Stimulated activated CD8-positive, alpha-beta memory T cell treated with anti-CD3 and anti-CD28 coated beads, Interleukin-2, amount 100 ng/mL, for 48 hours (primary cell): ENCODE data around the gene TGIF2LX.
"Not testable (repeated sequence)": the region's sequence is repeated elsewhere in the genome, so short reads cannot be mapped to it uniquely, and the experiment has no call there.

Experiments used
- DNase-seq, 2 donors: peaks; one replicate each; pipeline ENCODE4 v3.0.0-alpha.2; 2020; ENCODE audit warnings: low read depth in 2 of 2

The TGIF2LX gene

DNA sequence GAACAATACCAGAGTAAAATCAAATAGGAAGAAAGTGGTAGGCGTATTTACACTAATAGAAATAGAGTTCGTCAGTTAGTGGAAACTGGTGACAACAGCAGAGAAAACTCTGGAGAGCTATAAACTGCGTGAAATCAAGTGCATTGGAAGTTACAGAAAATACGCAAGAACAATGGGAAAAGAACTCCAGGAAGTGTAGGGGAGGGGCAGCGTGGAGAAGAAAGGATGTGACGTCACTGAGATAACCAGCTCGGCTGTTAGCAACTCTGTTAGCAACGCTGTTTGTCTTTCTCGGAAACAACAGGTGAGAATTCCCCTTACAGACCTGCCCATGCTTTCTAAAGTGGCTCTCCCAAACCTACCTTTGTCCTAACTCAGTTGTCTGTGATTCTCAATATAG lies at the start of gene TGIF2LX:
Gene TGIF2LX, plus strand, starts transcription at position 244 of the 400 bp plus-strand sequence. CDS start 178 bp downstream, outside the sequence.
- not testable (repeated sequence) for DNase-seq

DNA sequence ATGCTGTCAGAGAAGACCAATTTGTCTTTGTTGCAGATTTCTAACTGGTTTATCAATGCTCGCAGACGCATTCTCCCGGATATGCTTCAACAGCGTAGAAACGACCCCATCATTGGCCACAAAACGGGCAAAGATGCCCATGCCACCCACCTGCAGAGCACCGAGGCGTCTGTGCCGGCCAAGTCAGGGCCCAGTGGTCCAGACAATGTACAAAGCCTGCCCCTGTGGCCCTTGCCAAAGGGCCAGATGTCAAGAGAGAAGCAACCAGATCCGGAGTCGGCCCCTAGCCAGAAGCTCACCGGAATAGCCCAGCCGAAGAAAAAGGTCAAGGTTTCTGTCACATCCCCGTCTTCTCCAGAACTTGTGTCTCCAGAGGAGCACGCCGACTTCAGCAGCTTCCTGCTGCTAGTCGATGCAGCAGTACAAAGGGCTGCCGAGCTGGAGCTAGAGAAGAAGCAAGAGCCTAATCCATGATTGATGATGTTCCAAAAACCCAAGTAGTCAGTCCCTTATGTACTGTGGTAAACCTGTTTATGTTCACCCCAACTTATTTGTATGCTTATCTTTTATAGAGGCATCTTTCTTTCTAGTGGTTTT lies 728 bp downstream of the TGIF2LX start:
- not testable (repeated sequence) for DNase-seq

DNA sequence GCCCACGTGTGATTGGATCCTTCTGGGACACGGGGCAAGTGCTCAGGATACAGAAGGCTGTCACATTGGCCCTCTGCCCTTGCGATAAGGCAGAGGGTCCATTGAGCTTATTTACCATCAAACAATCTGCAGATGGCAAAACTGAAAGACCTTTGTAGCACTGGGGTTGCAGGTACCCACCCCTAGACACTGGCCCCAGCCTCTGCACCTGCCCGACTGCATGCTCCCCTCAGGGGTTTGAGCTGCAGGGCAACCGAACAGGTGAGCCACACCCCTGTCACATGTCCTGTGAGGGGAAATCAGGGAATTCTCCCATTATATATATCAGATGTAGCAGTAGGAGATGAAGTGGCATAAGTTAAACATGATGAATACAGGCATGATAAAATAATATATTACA lies 21.4 kb downstream of the TGIF2LX start:
- DNase-seq = not testable (repeated sequence)

DNA sequence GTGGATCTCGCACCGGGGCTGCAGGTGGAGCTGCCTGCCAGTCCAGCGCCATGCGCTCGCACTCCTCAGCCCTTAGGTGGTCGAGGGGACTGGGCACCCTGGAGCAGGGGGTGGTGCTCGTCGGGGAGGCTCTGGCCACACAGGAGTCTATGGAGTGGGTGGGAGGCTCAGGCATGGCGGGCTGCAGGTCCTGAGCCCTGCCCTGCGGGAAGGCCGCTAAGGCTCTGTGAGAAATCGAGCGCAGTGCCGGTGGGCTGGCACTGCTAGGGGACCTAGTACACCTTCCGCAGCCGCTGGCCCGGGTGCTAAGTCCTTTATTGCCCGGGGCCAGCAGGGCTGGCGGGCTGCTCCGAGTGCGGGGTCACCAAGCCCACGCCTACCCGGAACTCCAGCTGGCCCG lies 43.9 kb downstream of the TGIF2LX start:
- not testable (repeated sequence) for DNase-seq
